Body of pancreas (tissue), 4 donors: ENCODE results near the gene ITPK1. TPM values are rescaled to one million over a fixed set of nuclear protein-coding genes. Genes with fewer than 3 reads are reported as not detected.
A peak's percentile ranks its signal among the peaks of the same experiment; 100 is the strongest.

Source experiments
- ATAC-seq: fragments of 150-250 bp; one replicate; pipeline ENCODE4 v1.9.1; 2016
- DNase-seq, 4 donors: peaks; one replicate each; pipeline ENCODE4 v3.0.0-alpha.2; 2019
- H3K27ac ChIP-seq, 4 donors: fragments of 200-600 bp; sonication (generic); 1 replicate in 3 of 4; 2 replicates in 1 of 4; pipeline versions ENCODE4 v1.5.1 to v1.6.1; 2016 to 2019; ENCODE audit warnings: mild to moderate bottlenecking in 1 of 4, mixed read lengths in 1 of 4, moderate library complexity in 1 of 4
- H3K27me3 ChIP-seq, 2 donors: fragments of 200-600 bp; sonication (generic); one replicate each; pipeline ENCODE4 v1.6.0; 2016; ENCODE audit warnings: mild to moderate bottlenecking in 1 of 2
- H3K36me3 ChIP-seq, 2 donors: fragments of 200-600 bp; sonication (generic); replicated peaks in 1 of 2; 2 replicates each; pipeline ENCODE4 v1.5.1; 2016; ENCODE audit warnings: low read depth in 2 of 2; ENCODE audit not compliant: insufficient read depth in 1 of 2
- H3K4me1 ChIP-seq: fragments of 200-600 bp; sonication (generic); one replicate; pipeline ENCODE4 v1.6.0; 2016
- H3K4me3 ChIP-seq, 2 donors: fragments of 200-600 bp; sonication (generic); 1 replicate in 1 of 2; 2 replicates in 1 of 2; pipeline ENCODE4 v1.5.1; 2016 to 2019
- H3K9me3 ChIP-seq, 3 donors: fragments of 200-600 bp; sonication (generic); 1 replicate in 2 of 3; 2 replicates in 1 of 3; pipeline ENCODE4 v1.5.1; 2016
- CTCF ChIP-seq, 7 experiments: fragments of 450-650 bp in 4 of 7; fragments of 200-600 bp in 3 of 7; sonication (generic) in 3 of 7; IDR thresholded peaks; one replicate each; pipeline ENCODE4 v1.5.1; 2016 to 2019; ENCODE audit warnings: antibody characterized with exemption in 7 of 7
- POLR2A ChIP-seq, 3 donors: fragments of 450-650 bp; IDR thresholded peaks; one replicate each; pipeline ENCODE4 v1.6.1; 2016; ENCODE audit warnings: antibody characterized with exemption in 3 of 3, mild to moderate bottlenecking in 2 of 3
- WGBS, 2 donors: methylation state at CpG; one replicate each; pipeline ENCODE4 v1.1.5; 2017; 5-methylcytosine and 5-hydroxymethylcytosine counted together
- intact Hi-C: fragments of 100-400 bp; cut with DNase I; formaldehyde crosslinking; loops from one replicate; pipeline ENCODE4 v1.15.1; 2023
- total RNA-seq, 2 donors: library from RNA; depleted of rRNA; stranded (reverse); fragments of >200 nt; gene quantifications; one replicate each; pipeline ENCODE4 v1.1.0, GENCODE V29; 2016

Gene ITPK1
- total RNA-seq, 2 donors from 2014 or later = 30.1 to 32.6 TPM

- WGBS, 2 donors = 78 to 80% methylated on average over 7 to 8 of the region's 8 CpGs
- no peak overlapping the region for H3K4me3 ChIP-seq
- no peak for DNase-seq
- intact Hi-C loops = no loop called here
- H3K36me3 ChIP-seq = no peaks in the 10 kb centered on the region
- H3K9me3 ChIP-seq = no peaks in the 10 kb centered on the region
- peaks cover 7% of the 10 kb centered on the region for H3K4me1 ChIP-seq
- H3K27ac ChIP-seq = no peak overlapping the region
- H3K27me3 ChIP-seq = no peaks in the 10 kb centered on the region
- TF ChIP-seq CTCF (IDR thresholded peaks at IDR 0.05) = no peak
- TF ChIP-seq POLR2A (IDR thresholded peaks at IDR 0.05) = no peak
- no peak for ATAC-seq
Measured at GRCh38 chr14:93156693-93157369, 41.1 kb upstream of the ITPK1 start.

GRCh38 chr14:93155667-93156066, 39.9 kb upstream of the ITPK1 start:
- H3K27ac ChIP-seq = no peak overlapping the region
- TF ChIP-seq CTCF (IDR thresholded peaks at IDR 0.05) (no peak), POLR2A (IDR thresholded peaks at IDR 0.05) (no peak)
- no peaks in the 10 kb centered on the region for H3K27me3 ChIP-seq
- no peaks in the 10 kb centered on the region for H3K36me3 ChIP-seq
- no peaks in the 10 kb centered on the region for H3K9me3 ChIP-seq
- 46 to 49% methylated on average over 2 of the region's 2 CpGs for WGBS, 2 donors
- H3K4me3 ChIP-seq = no peak overlapping the region
- no peak for ATAC-seq
- no peak for DNase-seq
- peaks cover 17% of the 10 kb centered on the region for H3K4me1 ChIP-seq
- intact Hi-C loops = no loop called here

GRCh38 chr14:93153121-93153520, 37.4 kb upstream of the ITPK1 start:
- Histone ChIP-seq H3K27me3 (no peaks in the 10 kb centered on the region), H3K36me3 (no peaks in the 10 kb centered on the region), H3K27ac (no peak overlapping the region), H3K4me3 (no peak overlapping the region), H3K4me1 (peaks cover 22% of the 10 kb centered on the region), H3K9me3 (no peaks in the 10 kb centered on the region)
- DNase-seq = no peak
- intact Hi-C loops = no loop called here
- no peak for ATAC-seq
- 79 to 97% methylated on average over 3 to 7 of the region's 7 CpGs for WGBS, 2 donors
- no peak for TF ChIP-seq CTCF (IDR thresholded peaks at IDR 0.05)
- TF ChIP-seq POLR2A (IDR thresholded peaks at IDR 0.05) = no peak

- no peak for TF ChIP-seq CTCF (IDR thresholded peaks at IDR 0.05)
- no peak for TF ChIP-seq POLR2A (IDR thresholded peaks at IDR 0.05)
- H3K9me3 ChIP-seq = no peaks in the 10 kb centered on the region
- H3K4me3 ChIP-seq = no peak overlapping the region
- intact Hi-C loops = no loop called here
- peaks cover 22% of the 10 kb centered on the region for H3K4me1 ChIP-seq
- ATAC-seq (peak; percentile 81), DNase-seq (peak; percentile 55 to 78 (median 70))
- H3K36me3 ChIP-seq = no peaks in the 10 kb centered on the region
- 25 to 28% methylated on average over 16 of the region's 16 CpGs for WGBS, 2 donors
- H3K27me3 ChIP-seq = no peaks in the 10 kb centered on the region
- H3K27ac ChIP-seq = peak overlapping the region; percentile 16 to 75 (median 66)
Measured at GRCh38 chr14:93150227-93151208, 34.8 kb upstream of the ITPK1 start.
